Kidney tubule cell (primary cell): ENCODE measurements around the gene TMEM238L.

Experiments
- DNase-seq: peaks from one replicate; pipeline ENCODE4 v3.0.0-alpha.2; 2018; ENCODE audit warnings: low spot score

The TMEM238L gene

DNA sequence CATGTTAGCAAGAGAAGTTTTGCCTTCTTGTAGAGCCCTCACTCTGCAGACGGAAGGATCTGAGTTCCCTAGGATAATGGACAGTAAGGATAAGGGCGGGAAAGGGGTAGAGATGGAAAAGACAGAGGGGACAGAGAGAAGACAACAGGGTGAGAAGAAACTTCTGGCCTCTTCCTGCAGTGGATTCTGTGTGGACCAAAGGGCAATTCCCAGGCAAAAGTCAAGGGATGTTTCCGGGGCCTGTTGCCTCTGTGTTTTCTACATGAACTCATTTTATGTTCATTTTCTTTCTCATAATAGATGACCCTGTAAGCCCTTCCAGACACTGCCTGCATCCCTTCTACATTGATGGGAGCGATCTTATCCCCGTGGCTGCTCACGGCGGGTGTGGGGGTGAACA lies 647 bp upstream of the TMEM238L start:
- no peak for DNase-seq

- no peak for DNase-seq
Measured at GRCh38 chr17:10803350-10803749, 549 bp downstream of the TMEM238L start.

DNA sequence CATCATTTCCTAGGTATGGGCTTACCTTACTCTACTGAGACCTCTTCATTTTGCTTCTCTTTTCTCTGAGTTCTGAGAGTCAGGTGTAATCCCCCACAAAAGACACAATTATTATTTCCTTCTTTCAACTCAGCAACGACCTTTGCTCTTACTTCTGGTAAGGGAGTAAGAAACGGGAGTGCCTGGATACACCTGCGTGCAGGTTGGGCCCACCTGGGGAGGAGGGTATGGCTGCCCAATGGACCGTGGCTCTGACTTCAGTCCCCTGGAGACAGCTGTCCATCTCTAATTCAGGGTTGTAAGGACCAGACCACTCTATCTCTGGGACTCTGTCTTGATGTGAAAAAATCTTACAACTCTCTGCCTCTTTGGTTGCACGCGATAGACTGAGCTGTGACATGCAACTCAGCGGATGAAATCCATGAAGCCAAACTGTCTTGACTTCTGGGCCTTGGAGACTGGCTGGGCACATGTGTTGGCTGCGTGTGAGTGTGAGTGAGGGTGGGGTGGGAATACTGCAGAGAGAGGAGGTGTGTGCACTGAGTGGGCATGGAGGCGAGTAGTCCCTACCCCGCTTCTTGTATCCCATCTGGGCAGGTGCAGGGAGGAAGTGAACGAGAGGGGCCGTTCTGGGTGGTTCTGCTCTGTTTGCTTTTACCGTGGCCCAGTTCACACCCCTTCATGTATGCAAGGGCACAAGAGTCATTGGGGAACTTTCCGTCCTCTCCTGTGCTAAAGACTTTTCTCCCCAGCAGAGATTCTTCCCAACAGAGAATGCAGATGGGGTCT lies 1.2 kb downstream of the TMEM238L start:
- no peak for DNase-seq

DNA sequence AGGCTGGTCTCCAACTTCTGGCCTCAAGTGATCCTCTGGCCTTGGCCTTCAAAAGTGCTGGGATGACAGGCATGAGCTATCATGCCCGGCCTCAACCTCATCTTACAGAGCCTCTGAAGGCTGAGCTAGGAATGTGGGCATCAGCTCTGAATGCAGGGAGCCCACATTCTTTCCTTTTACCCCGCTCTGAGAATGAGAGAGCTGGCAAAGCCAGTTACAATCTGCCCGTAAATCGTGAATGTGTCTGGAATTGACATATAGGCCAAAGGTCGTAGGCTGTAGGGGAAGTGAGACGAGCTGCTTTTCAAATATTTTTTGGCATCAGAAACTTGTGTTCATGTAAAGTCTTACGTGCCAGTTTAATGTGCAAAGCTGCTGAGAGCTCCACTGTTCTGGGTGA lies 4.5 kb downstream of the TMEM238L start:
- no peak for DNase-seq

DNA sequence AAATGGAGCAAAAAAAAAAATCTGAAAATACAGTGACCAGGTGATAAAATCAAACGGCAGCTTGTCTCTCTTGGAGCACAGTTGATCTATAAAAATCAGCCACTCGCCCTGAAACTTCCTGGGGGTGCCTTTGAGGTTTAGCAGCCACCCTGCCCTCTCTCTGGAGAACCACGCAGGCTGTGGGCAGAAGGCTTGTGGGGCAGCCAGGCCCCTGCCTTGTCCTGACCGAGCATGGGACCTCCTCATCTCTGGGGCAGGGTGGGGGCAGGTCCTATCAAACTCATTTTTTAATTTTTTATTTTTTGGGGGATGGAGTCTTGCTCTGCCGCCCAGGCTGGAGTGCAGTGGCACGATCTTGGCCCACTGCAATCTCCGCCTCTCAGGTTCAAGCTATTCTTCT lies 5.0 kb downstream of the TMEM238L start:
- DNase-seq = no peak

DNA sequence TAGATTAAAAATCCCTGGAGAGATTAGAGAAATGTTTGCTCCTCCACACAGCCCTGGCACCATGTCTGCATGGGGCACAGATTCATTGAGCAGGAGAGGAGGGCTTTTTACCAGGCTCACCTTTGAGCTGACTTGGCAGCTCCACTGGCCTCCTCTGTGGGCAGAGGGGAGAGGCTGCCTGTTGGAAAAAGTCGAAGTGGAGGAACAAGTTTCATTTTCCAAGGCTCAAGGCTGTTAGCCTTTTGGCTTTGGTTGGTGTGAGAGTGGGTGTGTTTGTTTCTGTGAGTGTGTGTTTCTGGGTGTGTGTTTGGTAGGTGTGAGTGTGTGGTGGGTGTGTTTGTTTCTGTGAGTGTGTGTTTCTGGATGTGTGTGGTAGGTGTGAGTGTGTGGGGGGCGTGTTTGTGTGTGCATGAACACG lies 5.6 kb downstream of the TMEM238L start:
- no peak for DNase-seq

- DNase-seq = no peak
Measured at GRCh38 chr17:10797476-10798328, 6.2 kb downstream of the TMEM238L start.

- peak; percentile 6 for DNase-seq
Measured at GRCh38 chr17:10793816-10794215, 10.1 kb downstream of the TMEM238L start.

DNA sequence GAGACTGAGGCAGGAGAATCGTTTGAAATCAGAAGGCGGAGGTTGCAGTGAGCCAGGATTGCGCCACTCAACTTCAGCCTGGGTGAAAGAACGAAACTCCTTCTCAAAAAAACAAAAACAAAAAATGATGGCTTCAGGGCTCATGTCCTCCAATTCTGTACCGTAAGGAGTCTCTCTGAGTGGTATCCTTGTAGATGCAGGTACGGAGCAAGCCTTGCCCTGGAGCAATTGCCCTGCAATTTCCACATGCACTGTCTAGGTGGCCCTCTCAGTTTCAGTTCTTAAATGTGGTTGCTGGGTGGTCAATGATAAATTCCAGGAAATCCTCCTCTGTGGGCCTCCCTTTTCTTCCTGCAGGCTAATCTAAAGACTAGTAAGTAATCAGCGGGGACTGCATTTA lies 10.6 kb downstream of the TMEM238L start:
- DNase-seq = no peak

- DNase-seq = peak; percentile 69
Measured at GRCh38 chr17:10792151-10792550, 11.7 kb downstream of the TMEM238L start.

- DNase-seq = peak; percentile 32
Measured at GRCh38 chr17:10790491-10791401, 13.2 kb downstream of the TMEM238L start.

DNA sequence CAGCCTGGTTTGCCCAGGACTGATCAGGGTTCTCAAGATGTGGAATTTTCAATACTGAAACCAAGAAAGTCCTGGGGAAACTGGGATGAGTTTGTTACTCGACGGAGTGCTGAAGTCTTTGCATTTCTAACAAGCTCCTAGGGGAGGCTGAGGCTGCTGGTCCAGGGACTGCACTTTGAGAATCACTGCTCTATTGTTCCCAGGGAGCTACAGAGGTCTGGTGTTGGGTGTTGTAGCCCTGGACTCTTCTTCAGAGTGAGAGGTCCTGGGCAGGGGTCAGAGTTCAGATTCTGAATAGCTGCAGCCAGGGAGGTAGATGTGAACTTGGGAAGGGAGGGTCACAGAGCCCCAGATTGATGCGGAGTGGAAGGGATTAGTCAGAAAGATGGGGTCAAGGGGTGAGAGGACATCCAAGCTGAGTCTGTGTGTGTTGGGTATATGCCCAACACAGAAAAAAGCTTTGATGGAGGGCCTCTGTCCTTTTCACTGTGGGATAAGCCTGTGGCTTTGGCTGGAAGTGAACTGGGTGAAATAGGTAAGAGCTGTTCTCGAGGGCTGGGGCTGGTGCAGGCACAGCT lies 14.1 kb downstream of the TMEM238L start:
- DNase-seq = no peak

GRCh38 chr17:10787306-10788045 lies 16.4 kb downstream of the TMEM238L start:
- DNase-seq = no peak

- DNase-seq = no peak
Measured at GRCh38 chr17:10785295-10785694, 18.6 kb downstream of the TMEM238L start.

GRCh38 chr17:10779609-10780008 lies 24.3 kb downstream of the TMEM238L start:
- DNase-seq = no peak

- DNase-seq = no peak
Measured at GRCh38 chr17:10777890-10778289, 26.0 kb downstream of the TMEM238L start.

GRCh38 chr17:10777131-10777807 lies 26.6 kb downstream of the TMEM238L start:
- no peak for DNase-seq

DNA sequence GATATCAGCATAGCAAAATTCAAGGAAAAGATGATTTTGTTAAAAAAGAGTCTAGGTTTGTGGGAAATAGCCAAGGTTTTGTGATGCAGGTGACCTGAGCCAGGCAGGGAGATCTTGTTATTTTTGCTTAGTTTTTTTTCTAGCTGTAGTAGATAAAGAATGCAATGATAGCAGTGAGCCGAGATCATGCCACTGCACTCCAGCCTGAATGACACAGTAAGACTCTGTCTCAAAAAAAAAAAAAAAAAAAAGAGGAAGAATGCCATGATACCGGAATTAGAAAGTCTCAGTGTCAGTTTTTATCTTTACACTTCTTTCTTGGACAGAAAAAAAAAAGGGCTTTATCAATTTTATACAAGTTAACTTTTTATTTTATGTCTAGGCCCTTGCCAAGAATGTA lies 27.5 kb downstream of the TMEM238L start:
- DNase-seq = no peak

GRCh38 chr17:10775740-10776356 lies 28.1 kb downstream of the TMEM238L start:
- no peak for DNase-seq

DNA sequence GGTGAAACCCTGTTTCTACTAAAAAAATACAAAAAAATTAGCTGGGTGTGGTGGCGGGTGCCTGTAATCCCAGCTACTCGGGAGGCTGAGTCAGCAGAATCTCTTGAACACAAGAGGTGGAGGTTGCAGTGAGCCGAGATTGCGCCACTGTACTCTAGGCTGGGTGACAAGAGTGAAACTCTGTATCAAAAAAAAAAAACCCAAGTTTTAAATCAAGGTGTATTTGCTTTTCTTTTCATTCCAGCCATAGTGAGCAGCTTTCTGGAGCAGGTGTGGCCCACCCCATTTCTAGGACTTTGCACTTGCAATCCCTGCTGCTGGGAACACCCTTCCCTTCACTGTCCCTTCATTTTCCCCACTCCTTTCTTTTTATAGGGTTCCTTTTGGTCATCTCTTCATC lies 28.8 kb downstream of the TMEM238L start:
- DNase-seq = no peak
